DOHH2 (cell line): Measurements from ENCODE around the gene COMT.

ENCODE experiments used
- CTCF ChIP-seq: fragments of 200-600 bp; sonication (generic); IDR thresholded peaks from one replicate; pipeline ENCODE4 v1.5.1; 2014; ENCODE audit warnings: antibody characterized with exemption, mild to moderate bottlenecking, low read depth, low read length; ENCODE audit not compliant: poor library complexity, severe bottlenecking
- EZH2phosphoT487 ChIP-seq: fragments of 200-600 bp; sonication (generic); IDR thresholded peaks from 2 replicates; pipeline ENCODE4 v1.6.1; 2017; ENCODE audit warnings: borderline replicate concordance, mild to moderate bottlenecking, antibody characterized with exemption, low read length, moderate library complexity, mixed read lengths

- no peak for TF ChIP-seq CTCF
- TF ChIP-seq EZH2phosphoT487: no peak
Observed at GRCh38 chr22:19916941-19917340, 24.6 kb upstream of the COMT start.
